LHCN-M2 (cell line): ENCODE results near the gene AIM2. TPM values are rescaled to one million over a fixed set of nuclear protein-coding genes. Genes with fewer than 3 reads are reported as not detected.
"Not testable (repeated sequence)": the region's sequence is repeated elsewhere in the genome, so short reads cannot be mapped to it uniquely, and the experiment has no call there.

Source experiments
- DNase-seq: peaks from one replicate; pipeline ENCODE4 v3.0.0-alpha.2; 2012; ENCODE audit warnings: low read depth
- polyA plus RNA-seq: library from polyadenylated mRNA; unstranded; fragments of >200 nt; gene quantifications from one replicate; pipeline ENCODE4 v1.2.1, GENCODE V29; 2012; ENCODE audit warnings: missing spikeins
- total RNA-seq: library from RNA; depleted of rRNA; stranded (reverse); fragments of >200 nt; gene quantifications from 2 replicates; pipeline ENCODE4 v1.2.3, GENCODE V29; 2014; rRNA removed

AIM2 gene, protein sequence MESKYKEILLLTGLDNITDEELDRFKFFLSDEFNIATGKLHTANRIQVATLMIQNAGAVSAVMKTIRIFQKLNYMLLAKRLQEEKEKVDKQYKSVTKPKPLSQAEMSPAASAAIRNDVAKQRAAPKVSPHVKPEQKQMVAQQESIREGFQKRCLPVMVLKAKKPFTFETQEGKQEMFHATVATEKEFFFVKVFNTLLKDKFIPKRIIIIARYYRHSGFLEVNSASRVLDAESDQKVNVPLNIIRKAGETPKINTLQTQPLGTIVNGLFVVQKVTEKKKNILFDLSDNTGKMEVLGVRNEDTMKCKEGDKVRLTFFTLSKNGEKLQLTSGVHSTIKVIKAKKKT
- 0.71 TPM in 1 of 2 replicates, not detected in the other for total RNA-seq
- not detected for polyA plus RNA-seq

DNA sequence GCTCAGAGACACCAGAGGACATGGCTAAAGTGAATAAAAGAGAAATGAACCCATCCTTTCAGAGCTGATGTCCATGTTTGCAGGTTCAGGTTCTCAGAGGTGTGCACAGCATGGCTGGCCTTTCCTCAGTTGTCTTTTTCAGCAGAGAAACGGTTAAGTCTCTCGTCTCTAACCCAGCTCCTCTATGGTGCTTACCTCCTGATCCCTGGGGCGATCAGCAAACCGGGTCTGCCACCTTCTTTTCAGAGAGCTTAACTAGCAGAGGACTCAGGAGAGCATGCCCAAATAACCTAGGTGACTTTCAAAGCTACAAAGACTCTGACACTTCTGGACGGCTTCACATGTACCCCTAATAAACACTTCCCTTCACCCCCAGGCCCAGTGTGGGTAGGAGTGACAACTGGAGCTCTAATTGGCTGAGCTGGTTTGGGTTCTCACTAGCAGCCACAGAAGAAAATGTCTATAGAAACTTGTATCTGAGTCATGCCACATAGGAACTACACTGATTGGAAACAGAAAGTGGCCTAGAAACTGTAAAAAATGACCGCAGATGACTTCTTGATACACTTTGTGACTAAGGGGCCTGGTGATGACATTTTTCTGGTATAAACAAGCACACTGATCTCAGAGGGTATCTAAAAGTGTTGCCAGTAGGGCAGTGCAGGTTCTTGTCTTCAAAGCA lies at the start of gene AIM2:
TSS of gene AIM2 (minus strand) at position 329 of the 682 bp plus-strand sequence. CDS start 3,267 bp downstream, outside the sequence.
- DNase-seq: peak; percentile 26

DNA sequence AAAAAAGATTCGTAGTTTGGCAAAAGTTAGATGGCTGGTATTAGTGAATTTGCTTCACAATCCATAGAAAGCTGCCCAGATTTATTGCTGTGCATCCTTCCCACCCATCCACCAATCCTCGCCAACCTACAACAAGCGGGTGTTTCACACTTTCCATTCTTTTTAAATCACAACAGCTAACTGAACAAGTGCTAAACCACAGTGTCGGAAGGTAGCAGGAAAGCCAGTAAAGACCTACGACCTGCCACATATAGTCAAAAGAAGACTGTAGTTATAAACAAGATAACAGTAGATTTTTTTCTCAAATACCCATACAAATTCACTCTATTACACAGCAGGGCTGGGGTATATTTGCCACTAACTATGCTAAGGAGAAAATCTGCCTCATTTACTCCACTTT lies 47.0 kb upstream of the AIM2 start:
- DNase-seq: no peak

DNA sequence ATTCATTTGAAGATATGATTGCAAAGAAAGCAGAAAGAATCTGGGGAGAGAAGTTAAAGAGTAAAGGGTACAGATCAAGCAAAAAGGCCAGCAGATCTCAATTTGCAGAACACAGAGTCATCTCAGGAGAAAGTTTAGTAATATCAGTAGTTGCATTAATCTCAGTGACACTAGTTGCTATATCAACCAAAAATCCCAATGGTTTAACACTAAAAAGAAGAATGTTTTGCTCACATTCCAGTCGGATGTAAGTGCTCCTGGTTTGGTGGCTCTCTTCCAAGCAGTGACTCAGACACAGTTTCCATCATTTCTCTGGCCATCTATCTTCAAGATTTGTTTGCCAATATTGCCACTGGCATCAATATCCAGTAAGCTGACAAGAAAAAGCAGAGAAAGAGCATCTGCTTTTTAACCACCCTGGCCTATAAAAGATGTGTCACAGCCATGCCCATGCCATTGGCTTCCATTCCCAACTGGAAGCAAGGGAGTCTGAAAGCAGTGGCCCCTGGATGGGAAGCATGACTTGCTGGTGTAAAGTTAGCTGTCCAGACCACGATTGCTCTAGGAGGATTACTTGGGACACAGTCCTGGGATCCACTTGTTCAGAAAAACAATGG lies 45.5 kb upstream of the AIM2 start:
- peak; percentile 68 for DNase-seq

DNA sequence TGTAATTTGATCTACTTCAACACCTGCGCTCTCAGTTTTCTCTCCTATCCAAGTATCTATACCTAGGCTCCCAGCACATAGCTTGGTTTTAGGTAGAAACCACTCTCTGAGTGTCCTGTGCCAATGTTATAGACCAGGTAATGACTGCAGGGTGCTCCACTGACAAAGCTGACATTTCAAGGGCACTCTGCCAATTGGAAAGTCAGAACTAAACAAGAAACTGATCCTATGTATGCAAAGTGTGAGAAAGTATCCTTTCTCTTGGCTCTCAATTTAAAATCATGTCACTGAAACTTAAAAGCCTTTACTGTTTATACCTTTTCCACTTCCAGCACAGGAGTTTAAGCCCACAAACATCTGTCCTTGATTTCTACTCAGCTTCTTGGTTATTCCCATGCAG lies 45.0 kb upstream of the AIM2 start:
- DNase-seq: no peak

- no peak for DNase-seq
Measured at GRCh38 chr1:159120317-159120716, 43.8 kb upstream of the AIM2 start.

DNA sequence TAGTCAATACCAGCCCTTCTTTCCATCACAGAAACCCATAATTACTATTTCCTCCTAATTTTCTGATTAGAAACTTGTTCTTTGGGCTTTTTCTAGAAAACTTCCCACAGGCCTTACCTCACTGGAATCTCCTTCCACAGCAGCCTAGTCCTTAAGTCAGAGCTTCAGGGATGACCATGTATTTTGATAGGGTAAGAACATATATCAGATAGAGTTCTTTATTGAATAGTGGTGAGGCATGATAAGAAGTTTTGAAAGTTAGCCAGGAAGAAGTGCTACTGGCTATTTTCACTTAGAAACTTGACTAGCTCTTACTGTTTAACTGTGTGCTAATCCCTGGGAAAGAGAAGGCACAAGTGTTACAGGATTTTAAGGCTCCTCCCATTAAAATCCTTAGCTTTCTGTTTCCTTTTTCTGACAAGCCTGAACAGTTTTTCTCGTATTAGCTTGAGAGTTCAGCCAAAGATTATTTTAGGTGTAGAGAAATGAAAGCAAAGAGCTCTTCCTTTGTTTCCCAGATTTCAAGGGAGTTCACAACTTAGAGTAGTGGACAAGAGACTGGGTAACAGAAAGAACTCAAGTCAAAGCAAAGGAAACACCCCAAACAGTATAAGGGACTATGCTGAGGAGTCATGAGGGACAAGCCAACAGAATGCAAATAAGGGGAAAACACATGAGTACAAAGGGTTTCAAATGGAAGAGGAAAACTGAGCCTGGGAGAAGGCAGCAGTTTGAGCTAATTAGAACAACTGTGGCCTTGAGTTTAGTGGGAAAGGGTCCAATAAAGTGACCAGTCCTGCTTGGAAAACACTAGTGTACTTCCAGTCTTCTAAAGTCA lies 37.2 kb upstream of the AIM2 start:
- DNase-seq: no peak

- DNase-seq: not testable (repeated sequence)
Measured at GRCh38 chr1:159103021-159103420, 26.5 kb upstream of the AIM2 start.

- DNase-seq: no peak
Measured at GRCh38 chr1:159100589-159100988, 24.0 kb upstream of the AIM2 start.

GRCh38 chr1:159098596-159098995 lies 22.0 kb upstream of the AIM2 start:
- DNase-seq: no peak

GRCh38 chr1:159092036-159092760 lies 15.6 kb upstream of the AIM2 start:
- peak; percentile 79 for DNase-seq

DNA sequence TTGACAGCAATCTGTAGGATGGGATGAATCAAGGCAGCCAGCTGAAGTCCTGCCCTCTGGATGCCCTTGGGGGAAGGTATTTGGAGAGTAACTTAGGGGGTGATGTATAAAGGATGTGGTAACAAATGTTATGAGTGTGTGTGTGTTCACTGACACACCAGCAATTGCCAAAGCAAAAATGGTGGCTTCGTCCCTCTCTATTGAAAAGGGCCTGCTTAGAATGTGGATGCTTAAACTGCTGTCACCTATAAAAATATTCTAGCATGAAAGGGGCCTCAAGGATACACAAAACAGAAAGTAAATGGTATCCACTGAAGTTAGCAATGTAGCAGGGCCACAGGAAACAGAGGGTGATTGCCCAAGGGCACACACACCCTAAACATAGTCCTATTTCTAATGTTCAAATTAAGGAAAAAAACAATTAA lies 15.1 kb upstream of the AIM2 start:
- peak; percentile 74 for DNase-seq

DNA sequence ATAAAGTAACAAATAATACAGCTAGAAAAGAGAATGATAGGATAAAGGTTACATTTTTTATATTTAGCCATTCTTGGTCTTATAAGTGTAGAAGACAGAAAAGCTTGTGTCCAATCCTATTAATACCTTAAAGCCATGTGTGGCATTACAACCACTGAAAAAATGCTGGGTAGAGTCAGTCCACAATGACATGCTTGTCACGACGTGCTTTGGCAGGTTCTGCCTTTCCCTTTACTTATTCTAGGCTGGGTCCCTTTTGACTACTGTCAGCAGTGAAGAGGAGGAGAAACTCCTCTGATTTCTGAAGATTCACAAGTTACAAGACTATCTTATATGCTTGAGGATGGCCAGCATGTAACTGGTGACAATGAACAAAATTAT lies 14.6 kb upstream of the AIM2 start:
- DNase-seq: peak; percentile 24

DNA sequence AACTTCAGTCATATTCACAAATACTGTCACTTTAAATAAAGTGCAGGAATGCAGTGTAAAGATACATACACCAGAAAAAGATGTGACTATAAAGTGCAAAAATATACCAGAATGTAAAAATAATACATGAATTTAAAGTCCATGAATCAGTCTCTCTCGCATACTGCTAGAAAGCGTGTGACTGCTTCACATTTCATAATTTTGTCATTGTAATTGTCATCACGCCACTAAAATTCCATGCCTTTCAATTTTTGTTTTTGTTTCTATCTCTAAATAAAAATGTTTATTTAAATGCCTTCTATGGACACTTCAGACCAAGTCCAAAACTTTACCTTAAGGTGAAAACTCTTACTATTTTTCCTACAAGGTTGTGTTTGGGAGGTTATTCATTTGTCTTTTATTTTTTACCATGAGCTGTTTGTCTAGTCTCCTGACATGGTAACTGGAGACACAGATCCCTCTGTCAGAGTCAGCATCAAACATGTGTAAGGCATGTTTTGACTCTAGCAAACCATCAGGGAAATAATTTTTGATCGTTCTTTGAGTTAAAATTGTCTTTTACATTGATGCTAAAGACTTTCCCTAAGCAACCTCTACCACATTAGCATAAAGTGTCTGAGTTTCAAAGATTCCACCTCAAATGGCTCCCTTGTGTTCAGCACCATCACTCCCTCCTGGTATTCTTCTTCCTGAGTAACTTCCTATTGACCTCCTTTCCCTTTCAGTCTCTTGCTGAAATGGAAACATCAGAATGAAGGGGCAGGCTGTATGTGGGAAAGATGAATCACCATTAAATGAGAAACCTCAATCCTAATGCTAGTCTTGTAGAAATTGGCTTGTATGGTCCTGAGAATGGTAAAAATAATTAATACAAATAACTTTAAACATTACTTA lies 14.0 kb upstream of the AIM2 start:
- DNase-seq: peak; percentile 69

- DNase-seq: no peak
Measured at GRCh38 chr1:159089184-159089791, 12.7 kb upstream of the AIM2 start.

- DNase-seq: no peak
Measured at GRCh38 chr1:159088546-159089183, 12.1 kb upstream of the AIM2 start.

DNA sequence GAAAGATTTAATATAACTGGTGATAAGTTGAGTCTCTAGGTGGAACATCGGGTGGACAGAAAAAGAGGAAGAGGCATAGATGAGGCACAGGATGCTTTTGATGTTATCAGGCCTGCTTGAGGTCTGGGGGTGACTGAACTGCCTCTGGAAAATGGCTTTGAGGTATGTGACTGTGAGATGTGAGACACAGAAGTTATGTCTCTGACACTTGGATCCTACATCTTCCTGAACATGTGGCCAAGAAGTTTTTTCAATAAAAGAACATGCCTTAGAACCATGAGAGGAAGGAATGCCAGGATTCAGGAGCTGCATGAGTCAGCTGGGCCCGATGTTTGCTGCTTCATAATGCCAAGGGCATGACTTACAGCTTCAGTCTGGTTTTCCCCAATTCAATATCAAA lies 11.5 kb upstream of the AIM2 start:
- peak; percentile 85 for DNase-seq

DNA sequence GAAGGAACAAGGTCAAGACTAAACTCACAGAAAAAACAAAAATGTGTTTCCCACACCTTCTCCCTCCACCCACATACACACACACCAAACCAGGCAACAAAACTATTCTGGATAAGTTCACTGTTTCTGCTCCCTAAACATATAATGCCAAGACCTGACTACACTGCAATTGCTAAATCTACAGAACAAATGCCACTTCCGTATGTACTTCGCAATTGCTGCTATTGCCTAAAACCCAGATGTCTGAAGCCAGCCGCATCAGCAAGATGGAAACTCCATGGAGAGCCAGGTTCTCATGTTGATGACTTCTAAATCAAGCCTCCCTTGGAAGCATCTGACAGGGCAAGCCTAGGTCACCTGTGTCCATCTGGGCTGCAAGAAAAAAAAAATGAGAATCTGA lies 8.3 kb upstream of the AIM2 start:
- no peak for DNase-seq

- DNase-seq: no peak
Measured at GRCh38 chr1:159084152-159084551, 7.6 kb upstream of the AIM2 start.

- no peak for DNase-seq
Measured at GRCh38 chr1:159083013-159083412, 6.4 kb upstream of the AIM2 start.
